Hepatocyte (in vitro differentiated cells): ENCODE measurements around the gene POLR3B. TPM values are rescaled to one million over a fixed set of nuclear protein-coding genes. Genes with fewer than 3 reads are reported as not detected.

Experiments used
- DNase-seq: peaks from one replicate; pipeline ENCODE4 v3.0.0-alpha.2; 2016; ENCODE audit warnings: low spot score
- H2AFZ ChIP-seq: fragments of 200-600 bp; sonication (generic); 2 replicates; pipeline ENCODE4 v1.6.0; 2016; ENCODE audit warnings: antibody characterized with exemption, mild to moderate bottlenecking
- H3K27ac ChIP-seq: fragments of 200-600 bp; sonication (generic); 2 replicates; pipeline ENCODE4 v1.5.1; 2016; ENCODE audit warnings: mild to moderate bottlenecking
- H3K27me3 ChIP-seq: fragments of 200-600 bp; sonication (generic); 2 replicates; pipeline ENCODE4 v1.6.1; 2016
- H3K36me3 ChIP-seq: fragments of 200-600 bp; sonication (generic); replicated peaks from 2 replicates; pipeline ENCODE4 v1.5.1; 2016; ENCODE audit warnings: low read depth; ENCODE audit not compliant: insufficient read depth
- H3K4me1 ChIP-seq: fragments of 200-600 bp; sonication (generic); 2 replicates; pipeline ENCODE4 v1.5.1; 2016; ENCODE audit warnings: mild to moderate bottlenecking, moderate library complexity; ENCODE audit not compliant: insufficient read depth
- H3K4me2 ChIP-seq: fragments of 200-600 bp; sonication (generic); 2 replicates; pipeline ENCODE4 v1.6.0; 2016
- H3K4me3 ChIP-seq: fragments of 200-600 bp; sonication (generic); 2 replicates; pipeline ENCODE4 v1.5.1; 2016; ENCODE audit warnings: mild to moderate bottlenecking
- H3K79me2 ChIP-seq: fragments of 200-600 bp; sonication (generic); 2 replicates; pipeline ENCODE4 v1.6.0; 2017; ENCODE audit warnings: mild to moderate bottlenecking
- H3K9me2 ChIP-seq: fragments of 200-600 bp; sonication (generic); replicated peaks from 2 replicates; pipeline ENCODE4 v1.6.0; 2017; ENCODE audit warnings: mild to moderate bottlenecking; ENCODE audit not compliant: insufficient read depth
- H3K9me3 ChIP-seq: fragments of 200-600 bp; sonication (generic); 2 replicates; pipeline ENCODE4 v1.5.1; 2016; ENCODE audit warnings: low read depth, mild to moderate bottlenecking
- H4K20me1 ChIP-seq: fragments of 200-600 bp; sonication (generic); 2 replicates; pipeline ENCODE4 v1.6.0; 2016; ENCODE audit warnings: mild to moderate bottlenecking; ENCODE audit not compliant: insufficient read depth, poor library complexity, severe bottlenecking
- EZH2 ChIP-seq: fragments of 200-600 bp; sonication (generic); IDR thresholded peaks from 2 replicates; pipeline ENCODE4 v1.6.1; 2016; ENCODE audit warnings: antibody characterized with exemption, mild to moderate bottlenecking, borderline replicate concordance
- EZH2phosphoT487 ChIP-seq: fragments of 200-600 bp; sonication (generic); IDR thresholded peaks from one replicate; pipeline ENCODE4 v1.6.1; 2018; ENCODE audit warnings: antibody characterized with exemption, mild to moderate bottlenecking, low read depth, moderate library complexity; ENCODE audit not compliant: unreplicated experiment, severe bottlenecking
- WGBS: methylation state at CpG from one replicate; pipeline ENCODE4 v1.1.6; 2016; ENCODE audit warnings: low lambda C conversion rate; ENCODE audit errors: missing lambda C conversion rate; 5-methylcytosine and 5-hydroxymethylcytosine counted together
- polyA plus RNA-seq: library from polyadenylated mRNA; unstranded; fragments of >200 nt; fragmentation: Nextera tagmentation; extraction: Ambion mirVana; gene quantifications from 2 replicates; pipeline ENCODE4 v1.2.1, GENCODE V29; 2016
- total RNA-seq: library from RNA; depleted of rRNA; stranded (reverse); fragments of >200 nt; gene quantifications from 2 replicates; pipeline ENCODE4 v1.2.3, GENCODE V29; 2014
- TF ChIP-seq, protein P1 (sequence below): fragments of 200-600 bp; sonication (generic); IDR thresholded peaks from 2 replicates; pipeline ENCODE4 v1.5.1; 2016; ENCODE audit warnings: antibody characterized with exemption, mild to moderate bottlenecking; ENCODE audit not compliant: poor library complexity

The POLR3B gene
- total and polyA plus RNA-seq, 2 experiments from 2014 or later, result 8.4 to 10.4 TPM

- Histone ChIP-seq H3K27ac (no peak overlapping the region), H3K9me3 (no peaks in the 10 kb centered on the region), H3K36me3 (no peaks in the 10 kb centered on the region), H3K79me2 (no peaks in the 10 kb centered on the region), H3K27me3 (no peaks in the 10 kb centered on the region), H2AFZ (no peak overlapping the region), H3K4me2 (no peak overlapping the region), H3K9me2 (no peaks in the 10 kb centered on the region), H4K20me1 (no peaks in the 10 kb centered on the region), H3K4me1 (no peaks in the 10 kb centered on the region), H3K4me3 (no peak overlapping the region)
- WGBS, result 84% methylated on average over 9 of the region's 9 CpGs
- TF ChIP-seq EZH2 (no peak), EZH2phosphoT487 (no peak)
- TF ChIP-seq, protein P1, sequence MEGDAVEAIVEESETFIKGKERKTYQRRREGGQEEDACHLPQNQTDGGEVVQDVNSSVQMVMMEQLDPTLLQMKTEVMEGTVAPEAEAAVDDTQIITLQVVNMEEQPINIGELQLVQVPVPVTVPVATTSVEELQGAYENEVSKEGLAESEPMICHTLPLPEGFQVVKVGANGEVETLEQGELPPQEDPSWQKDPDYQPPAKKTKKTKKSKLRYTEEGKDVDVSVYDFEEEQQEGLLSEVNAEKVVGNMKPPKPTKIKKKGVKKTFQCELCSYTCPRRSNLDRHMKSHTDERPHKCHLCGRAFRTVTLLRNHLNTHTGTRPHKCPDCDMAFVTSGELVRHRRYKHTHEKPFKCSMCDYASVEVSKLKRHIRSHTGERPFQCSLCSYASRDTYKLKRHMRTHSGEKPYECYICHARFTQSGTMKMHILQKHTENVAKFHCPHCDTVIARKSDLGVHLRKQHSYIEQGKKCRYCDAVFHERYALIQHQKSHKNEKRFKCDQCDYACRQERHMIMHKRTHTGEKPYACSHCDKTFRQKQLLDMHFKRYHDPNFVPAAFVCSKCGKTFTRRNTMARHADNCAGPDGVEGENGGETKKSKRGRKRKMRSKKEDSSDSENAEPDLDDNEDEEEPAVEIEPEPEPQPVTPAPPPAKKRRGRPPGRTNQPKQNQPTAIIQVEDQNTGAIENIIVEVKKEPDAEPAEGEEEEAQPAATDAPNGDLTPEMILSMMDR, result no peak
- DNase-seq, result no peak
These were observed 193.9 kb downstream of the POLR3B start for GRCh38 chr12:106551410-106551809.

DNA sequence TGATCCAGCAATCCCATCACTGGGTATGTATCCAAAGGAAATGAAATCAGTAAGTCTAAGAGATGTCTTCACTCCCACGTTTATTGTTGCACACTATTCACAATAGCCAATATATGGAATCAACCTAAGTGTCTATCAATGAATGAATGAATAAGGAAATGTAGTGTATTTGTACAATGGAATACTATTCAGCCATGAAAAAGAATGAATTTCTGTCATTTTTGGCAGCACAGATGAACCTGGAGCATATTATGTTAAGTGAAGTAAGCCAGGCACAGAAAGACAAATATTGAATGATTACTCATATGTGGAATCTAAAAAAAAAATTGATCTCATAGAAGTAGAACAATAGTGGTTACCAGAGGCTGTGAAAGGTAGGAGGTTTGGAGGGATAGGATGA is 194.7 kb downstream of the POLR3B start:
- H3K36me3 ChIP-seq, result no peaks in the 10 kb centered on the region
- H3K27ac ChIP-seq, result no peak overlapping the region
- TF ChIP-seq, protein P1, result no peak
- no peaks in the 10 kb centered on the region for H3K79me2 ChIP-seq
- no peak for DNase-seq
- 76% methylated on average over 1 of the region's 1 CpG for WGBS
- no peak overlapping the region for H2AFZ ChIP-seq
- no peaks in the 10 kb centered on the region for H4K20me1 ChIP-seq
- H3K9me2 ChIP-seq, result no peaks in the 10 kb centered on the region
- H3K9me3 ChIP-seq, result no peaks in the 10 kb centered on the region
- H3K4me3 ChIP-seq, result no peak overlapping the region
- no peaks in the 10 kb centered on the region for H3K27me3 ChIP-seq
- H3K4me1 ChIP-seq, result no peaks in the 10 kb centered on the region
- no peak overlapping the region for H3K4me2 ChIP-seq

Other genes with a start within 250 kb of the POLR3B start
- gene NUAK1, start 218.8 kb upstream of the POLR3B start, total RNA-seq, result 5.3 and 13.0 TPM in 2 replicates
- 2.5 and 3.5 TPM in 2 replicates for gene NUAK1, start 218.8 kb upstream of the POLR3B start, polyA plus RNA-seq
- gene CKAP4, start 109.7 kb upstream of the POLR3B start, total RNA-seq, result 140 and 151 TPM in 2 replicates
- 258 and 266 TPM in 2 replicates for gene CKAP4, start 109.7 kb upstream of the POLR3B start, polyA plus RNA-seq
- 30.7 and 38.4 TPM in 2 replicates for gene TCP11L2, start 55.0 kb upstream of the POLR3B start, total RNA-seq
- 8.5 and 9.6 TPM in 2 replicates for gene TCP11L2, start 55.0 kb upstream of the POLR3B start, polyA plus RNA-seq
- not detected in 2 replicates for gene RFX4, start 225.3 kb downstream of the POLR3B start, total RNA-seq
- not detected in 2 replicates for gene RFX4, start 225.3 kb downstream of the POLR3B start, polyA plus RNA-seq